Activated CD4-positive, alpha-beta T cell treated with anti-CD3 and anti-CD28 coated beads, Interleukin-2, amount 10 ng/mL, durations not matched to agents 7 days and 5 days (primary cell): ENCODE data around the gene SCD. TPM values are rescaled to one million over a fixed set of nuclear protein-coding genes. Genes with fewer than 3 reads are reported as not detected.

Experiments
- CTCF ChIA-PET: fragments of 350-600 bp; sonication (Branson Sonifier 250); formaldehyde crosslinking; loops from one replicate; lab custom pipeline; 2021; ENCODE audit warnings: antibody characterized with exemption; lab: Charles Lee
- POLR2A ChIA-PET: fragments of 350-600 bp; sonication (Branson Sonifier 250); formaldehyde crosslinking; loops from one replicate; lab custom pipeline; 2021; ENCODE audit warnings: antibody characterized with exemption; lab: Charles Lee
- DNase-seq: peaks from one replicate; pipeline ENCODE4 v3.0.0-alpha.2; 2020
- H3K27ac Mint-ChIP-seq: one replicate; pipeline ENCODE4 v1.8.0; 2021; ENCODE audit warnings: mild to moderate bottlenecking, moderate library complexity, mixed read lengths
- H3K27me3 Mint-ChIP-seq: one replicate; pipeline ENCODE4 v1.8.0; 2021; ENCODE audit warnings: mixed read lengths
- H3K36me3 Mint-ChIP-seq: one replicate; pipeline ENCODE4 v1.8.0; 2021; ENCODE audit warnings: low read depth, mixed read lengths
- H3K4me1 Mint-ChIP-seq: one replicate; pipeline ENCODE4 v1.8.0; 2021; ENCODE audit warnings: mixed read lengths
- H3K4me3 Mint-ChIP-seq: one replicate; pipeline ENCODE4 v1.8.0; 2021; ENCODE audit warnings: mild to moderate bottlenecking, moderate library complexity, mixed read lengths
- H3K9me3 Mint-ChIP-seq: one replicate; pipeline ENCODE4 v1.8.0; 2021; ENCODE audit warnings: mixed read lengths
- total RNA-seq, 2 experiments: library from RNA; stranded (reverse); gene quantifications; one replicate each; pipeline ENCODE4 v1.2.3, GENCODE V29; 2021

Gene SCD
- total RNA-seq, 2 experiments from 2014 or later = 117 to 129 TPM

DNA sequence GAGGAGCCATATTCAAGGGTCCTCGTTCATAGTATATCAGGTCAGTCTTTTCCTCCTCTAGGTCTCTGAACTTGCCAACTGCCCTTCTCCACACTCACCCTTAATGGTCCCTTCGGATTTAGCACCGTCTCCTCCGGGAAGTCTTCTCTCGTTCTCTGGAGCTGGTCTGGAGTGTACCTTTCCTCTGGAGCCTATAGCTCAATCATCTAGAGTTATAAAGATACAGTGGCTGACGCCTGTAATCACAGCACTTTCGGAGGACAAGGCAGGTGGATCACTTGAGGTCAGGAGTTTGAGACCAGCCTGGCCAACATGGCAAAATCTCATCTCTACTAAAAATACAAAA, 4.4 kb upstream of the SCD start:
- Mint-ChIP-seq H3K27me3 (no peaks in the 10 kb centered on the region), H3K9me3 (no peaks in the 10 kb centered on the region), H3K36me3 (peaks cover 1% of the 10 kb centered on the region), H3K4me1 (peaks cover 38% of the 10 kb centered on the region), H3K4me3 (no peak overlapping the region), H3K27ac (no peak overlapping the region)
- ChIA-PET POLR2A (no interaction called here), CTCF (interaction anchor here (0.6 to 1.2 kb wide), 7 partner anchors 11 to 1587 kb away, joined by 3 to 5 read pairs (median 3); partner anchors contain the start of gene HIF1AN)
- no peak for DNase-seq

DNA sequence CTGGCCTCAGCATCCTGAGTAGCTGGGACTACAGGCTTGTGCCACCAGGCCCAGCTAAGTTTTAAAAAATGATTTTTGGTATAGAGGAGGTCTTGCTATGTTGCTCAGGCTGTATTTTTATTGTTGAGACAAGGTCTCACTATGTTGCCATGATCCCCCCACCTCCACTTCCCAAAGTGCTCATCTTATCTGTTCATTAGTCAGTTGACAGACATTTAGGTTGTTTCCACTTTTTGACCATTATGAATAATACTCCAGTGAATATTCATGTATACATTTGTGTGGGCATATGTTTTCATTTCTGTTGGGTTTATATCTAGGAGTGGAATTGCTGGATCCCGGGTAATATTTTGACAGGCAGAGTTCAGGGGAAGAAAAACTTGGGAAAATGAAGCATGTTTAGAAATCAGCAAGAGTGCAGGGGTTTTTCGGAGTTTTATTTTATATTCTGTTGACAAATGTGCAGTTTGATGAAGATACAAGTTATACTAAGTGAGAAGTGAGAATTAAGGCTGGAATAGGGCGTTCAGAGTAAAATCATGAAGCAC, 2.7 kb upstream of the SCD start:
- ChIA-PET POLR2A (interaction anchor here (0.6 to 1.0 kb wide), 3 partner anchors 102 to 622 kb away, joined by 3 to 5 read pairs (median 3); no protein-coding TSS in a partner anchor), CTCF (interaction anchor here (0.6 to 2.9 kb wide), 9 partner anchors 10 to 174 kb away, joined by 3 to 12 read pairs (median 4); partner anchors contain the start of gene SEC31B)
- H3K4me1 Mint-ChIP-seq = peaks cover 48% of the 10 kb centered on the region
- H3K27ac Mint-ChIP-seq = no peak overlapping the region
- no peaks in the 10 kb centered on the region for H3K9me3 Mint-ChIP-seq
- no peak for DNase-seq
- H3K36me3 Mint-ChIP-seq = peaks cover 19% of the 10 kb centered on the region
- peak overlapping the region; percentile 33 for H3K4me3 Mint-ChIP-seq
- no peaks in the 10 kb centered on the region for H3K27me3 Mint-ChIP-seq

DNA sequence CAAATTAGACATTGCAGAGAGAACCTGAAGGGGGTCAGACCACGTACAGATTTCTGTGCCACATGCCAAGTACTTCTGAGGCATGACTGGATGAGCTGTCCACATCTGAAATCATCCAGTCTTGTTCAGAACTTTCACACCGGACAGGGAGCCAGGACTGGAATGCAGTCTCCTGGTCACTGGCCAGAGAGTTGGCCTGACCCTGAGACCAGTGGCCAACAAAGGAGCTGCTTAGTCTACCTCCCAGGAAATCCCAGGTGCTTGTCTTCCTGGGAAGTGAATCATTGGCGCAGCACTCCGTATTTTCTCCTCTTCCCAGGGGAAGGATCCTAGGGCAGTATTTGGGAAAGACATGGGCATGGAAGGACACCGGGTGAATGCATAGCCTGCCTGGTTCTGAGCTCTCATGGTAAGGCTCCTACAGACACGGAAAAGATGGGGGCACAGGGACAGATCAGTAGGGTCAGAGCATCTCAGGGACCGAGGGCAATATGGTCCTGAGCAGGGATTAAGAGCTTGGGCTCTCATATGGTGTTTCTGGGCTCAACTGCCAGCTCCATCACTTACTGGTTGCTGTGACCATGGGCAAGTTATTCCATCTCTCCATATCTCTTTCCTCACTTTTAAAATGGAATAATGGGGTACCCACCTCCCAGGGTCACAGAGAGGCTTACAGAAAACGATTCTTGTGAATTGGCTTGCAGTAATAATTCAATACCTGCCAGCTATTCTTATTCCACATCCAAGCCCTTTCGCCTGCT, 1.3 kb upstream of the SCD start:
- Mint-ChIP-seq H3K4me1 (peaks cover 58% of the 10 kb centered on the region), H3K4me3 (peak overlapping the region; percentile 97), H3K27ac (peak overlapping the region; percentile 78), H3K9me3 (no peaks in the 10 kb centered on the region), H3K36me3 (peaks cover 32% of the 10 kb centered on the region), H3K27me3 (no peaks in the 10 kb centered on the region)
- ChIA-PET POLR2A (interaction anchor here (0.9 kb wide), 1 partner anchor 25 kb away, joined by 5 read pairs; no protein-coding TSS in a partner anchor), CTCF (interaction anchor here (0.7 to 2.9 kb wide), 13 partner anchors 8 to 181 kb away, joined by 3 to 16 read pairs (median 3); partner anchors contain the start of gene SEC31B)
- DNase-seq = no peak

DNA sequence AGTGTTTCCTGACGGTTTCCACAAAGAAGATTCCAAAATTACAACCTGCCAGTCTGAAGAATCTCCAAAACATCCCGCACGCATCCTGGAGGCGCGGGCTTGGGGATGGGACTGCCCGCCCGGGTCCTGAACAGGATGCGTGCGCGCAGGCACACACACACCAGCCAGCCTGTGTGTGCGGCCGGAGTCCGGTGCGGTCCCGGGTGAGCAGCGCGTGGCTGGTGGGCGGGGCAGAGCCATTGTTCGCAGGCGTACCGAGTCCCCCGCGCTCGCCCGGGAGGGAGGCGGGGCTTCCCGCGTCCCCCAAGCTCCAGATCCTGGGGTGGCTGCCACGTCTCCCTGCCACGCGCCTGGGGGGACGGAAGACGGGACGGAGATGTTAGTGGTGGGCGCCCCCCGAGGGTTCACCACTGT, 675 bp upstream of the SCD start:
- H3K27ac Mint-ChIP-seq = peak overlapping the region; percentile 78
- ChIA-PET POLR2A (interaction anchor here (0.6 to 1.5 kb wide), 4 partner anchors 20 to 650 kb away, joined by 3 to 7 read pairs (median 4); no protein-coding TSS in a partner anchor), CTCF (interaction anchor here (0.7 to 2.9 kb wide), 13 partner anchors 10 to 190 kb away, joined by 3 to 16 read pairs (median 5); partner anchors contain the start of genes HIF1AN and SEC31B)
- peaks cover 64% of the 10 kb centered on the region for H3K4me1 Mint-ChIP-seq
- DNase-seq = peak; percentile 79
- no peaks in the 10 kb centered on the region for H3K9me3 Mint-ChIP-seq
- peak overlapping the region; percentile 97 for H3K4me3 Mint-ChIP-seq
- peaks cover 38% of the 10 kb centered on the region for H3K36me3 Mint-ChIP-seq
- H3K27me3 Mint-ChIP-seq = no peaks in the 10 kb centered on the region

DNA sequence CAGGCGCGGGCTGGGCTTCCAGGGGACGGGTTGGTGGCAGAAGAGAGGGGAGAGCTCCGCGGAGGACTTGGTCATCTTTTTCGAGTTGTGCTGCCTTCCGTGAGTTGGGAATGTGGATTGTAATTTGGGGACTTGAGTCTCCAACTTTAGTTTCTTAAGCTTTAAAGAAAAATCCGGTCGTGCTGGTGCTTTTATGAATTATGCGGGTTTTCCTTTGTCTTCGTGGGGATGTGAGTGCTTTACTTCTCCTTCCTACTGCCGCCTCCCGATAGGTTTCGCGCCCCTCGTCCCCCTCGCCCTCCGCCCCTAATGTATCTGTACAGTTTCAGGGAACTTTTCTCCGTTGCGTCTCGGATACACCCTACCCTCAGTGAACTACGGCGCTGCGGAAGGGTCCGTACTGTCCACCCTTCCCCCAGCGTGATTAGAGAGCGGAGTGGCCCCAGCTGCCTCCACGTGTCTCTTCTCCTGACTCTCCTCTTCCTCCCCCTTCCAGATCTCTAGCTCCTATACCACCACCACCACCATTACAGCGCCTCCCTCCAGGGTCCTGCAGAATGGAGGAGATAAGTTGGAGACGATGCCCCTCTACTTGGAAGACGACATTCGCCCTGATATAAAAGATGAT, 649 bp downstream of the SCD start:
- no peak for DNase-seq
- Mint-ChIP-seq H3K4me3 (peak overlapping the region; percentile 97), H3K27me3 (no peaks in the 10 kb centered on the region), H3K27ac (peak overlapping the region; percentile 83), H3K36me3 (peaks cover 50% of the 10 kb centered on the region), H3K4me1 (peaks cover 72% of the 10 kb centered on the region), H3K9me3 (no peaks in the 10 kb centered on the region)
- CTCF ChIA-PET = interaction anchor here (1.0 to 2.7 kb wide), 9 partner anchors 11 to 214 kb away, joined by 3 to 13 read pairs (median 5); partner anchors contain the start of genes HIF1AN and PKD2L1
- POLR2A ChIA-PET = interaction anchor here (1.5 kb wide), 1 partner anchor 26 kb away, joined by 7 read pairs; no protein-coding TSS in a partner anchor

DNA sequence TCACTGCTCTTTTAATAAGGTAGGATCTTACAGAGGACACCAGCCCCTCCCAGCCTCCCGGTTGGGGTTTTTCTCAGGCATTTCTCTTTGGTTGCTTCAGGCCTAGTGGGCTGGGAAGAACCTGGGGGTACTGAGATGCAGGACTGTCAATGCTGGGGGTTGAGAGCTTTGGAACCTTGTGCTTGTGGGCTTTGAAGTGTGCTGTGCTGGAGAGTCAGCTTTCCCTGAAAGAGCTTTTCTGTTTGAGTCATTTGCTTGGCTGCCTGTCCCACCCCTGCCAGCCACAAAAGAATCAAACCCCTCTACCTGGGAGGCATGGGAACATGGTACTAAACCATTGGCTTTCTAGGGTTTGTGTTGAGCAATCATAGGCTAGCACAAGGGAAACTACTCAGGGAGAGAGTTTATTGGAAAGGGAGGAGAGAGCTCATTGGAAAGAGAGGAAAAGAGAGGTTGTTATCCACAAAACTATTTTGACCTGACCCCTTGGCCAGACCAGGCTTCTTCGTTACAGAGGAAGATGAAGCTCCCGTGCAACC, 1.4 kb downstream of the SCD start:
- POLR2A ChIA-PET = no interaction called here

DNA sequence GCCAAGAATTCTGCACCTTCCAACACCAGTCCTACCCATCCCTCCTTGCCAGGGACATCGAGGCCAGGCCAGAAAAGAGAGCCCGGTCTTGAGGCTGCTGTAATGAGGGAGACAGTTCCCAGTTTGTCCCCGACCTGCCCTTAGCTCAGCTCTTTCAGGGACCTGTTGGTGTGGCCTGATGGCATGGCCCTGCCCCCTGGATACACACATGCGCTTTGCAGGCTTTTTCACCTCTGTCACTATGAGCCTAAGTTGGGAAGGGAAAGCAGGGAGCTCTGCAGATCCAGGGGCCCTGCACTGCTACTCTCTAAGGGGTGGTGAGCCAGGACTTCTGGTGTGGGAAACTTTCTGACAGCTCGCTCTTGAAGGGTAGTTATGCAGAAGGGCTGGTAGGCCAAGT, 2.1 kb downstream of the SCD start:
- Mint-ChIP-seq H3K4me3 (peak overlapping the region; percentile 97), H3K27ac (peak overlapping the region; percentile 65), H3K9me3 (no peaks in the 10 kb centered on the region), H3K27me3 (no peaks in the 10 kb centered on the region), H3K4me1 (peaks cover 79% of the 10 kb centered on the region), H3K36me3 (peaks cover 63% of the 10 kb centered on the region)
- ChIA-PET CTCF (interaction anchor here (0.8 to 2.1 kb wide), 11 partner anchors 8 to 187 kb away, joined by 3 to 7 read pairs (median 4); partner anchors contain the start of gene HIF1AN), POLR2A (interaction anchor here (1.2 kb wide), 1 partner anchor 22 kb away, joined by 5 read pairs; no protein-coding TSS in a partner anchor)
- DNase-seq = no peak

More for the DNA sequence above, 1.4 kb downstream of the SCD start:
- peak overlapping the region; percentile 83 for H3K27ac Mint-ChIP-seq
- no peaks in the 10 kb centered on the region for H3K27me3 Mint-ChIP-seq
- no peaks in the 10 kb centered on the region for H3K9me3 Mint-ChIP-seq
- H3K4me3 Mint-ChIP-seq = peak overlapping the region; percentile 97
- peaks cover 75% of the 10 kb centered on the region for H3K4me1 Mint-ChIP-seq
- peaks cover 57% of the 10 kb centered on the region for H3K36me3 Mint-ChIP-seq
- DNase-seq = no peak
- CTCF ChIA-PET = interaction anchor here (0.8 to 1.7 kb wide), 9 partner anchors 9 to 160 kb away, joined by 3 to 9 read pairs (median 4); no protein-coding TSS in a partner anchor

DNA sequence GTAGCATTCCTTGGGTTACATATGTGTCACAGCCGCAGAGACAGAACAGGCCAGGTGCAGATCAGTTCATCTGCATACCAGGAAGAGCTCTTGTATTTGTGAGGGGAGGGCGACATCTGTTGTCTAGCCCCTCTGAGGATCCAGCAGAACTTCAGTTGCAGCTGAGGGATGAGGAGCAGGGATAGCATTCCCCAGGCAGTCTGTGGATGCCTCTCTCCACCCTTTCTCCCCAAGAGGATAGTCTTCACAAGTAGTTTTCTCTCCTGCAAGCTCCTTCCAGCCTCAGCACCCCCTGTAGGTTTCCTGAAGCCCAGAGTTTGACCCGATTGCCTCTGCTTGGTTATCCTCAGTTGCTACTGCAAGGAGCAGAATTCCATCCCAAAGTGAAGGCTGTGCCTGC, 2.6 kb downstream of the SCD start:
- ChIA-PET CTCF (interaction anchor here (0.7 to 2.1 kb wide), 11 partner anchors 9 to 186 kb away, joined by 3 to 7 read pairs (median 4); partner anchors contain the start of gene HIF1AN), POLR2A (interaction anchor here (1.2 kb wide), 1 partner anchor 21 kb away, joined by 5 read pairs; no protein-coding TSS in a partner anchor)
- no peak for DNase-seq
- Mint-ChIP-seq H3K4me3 (peak overlapping the region; percentile 97), H3K9me3 (no peaks in the 10 kb centered on the region), H3K4me1 (peaks cover 79% of the 10 kb centered on the region), H3K27ac (peak overlapping the region; percentile 65), H3K36me3 (peaks cover 69% of the 10 kb centered on the region), H3K27me3 (no peaks in the 10 kb centered on the region)

DNA sequence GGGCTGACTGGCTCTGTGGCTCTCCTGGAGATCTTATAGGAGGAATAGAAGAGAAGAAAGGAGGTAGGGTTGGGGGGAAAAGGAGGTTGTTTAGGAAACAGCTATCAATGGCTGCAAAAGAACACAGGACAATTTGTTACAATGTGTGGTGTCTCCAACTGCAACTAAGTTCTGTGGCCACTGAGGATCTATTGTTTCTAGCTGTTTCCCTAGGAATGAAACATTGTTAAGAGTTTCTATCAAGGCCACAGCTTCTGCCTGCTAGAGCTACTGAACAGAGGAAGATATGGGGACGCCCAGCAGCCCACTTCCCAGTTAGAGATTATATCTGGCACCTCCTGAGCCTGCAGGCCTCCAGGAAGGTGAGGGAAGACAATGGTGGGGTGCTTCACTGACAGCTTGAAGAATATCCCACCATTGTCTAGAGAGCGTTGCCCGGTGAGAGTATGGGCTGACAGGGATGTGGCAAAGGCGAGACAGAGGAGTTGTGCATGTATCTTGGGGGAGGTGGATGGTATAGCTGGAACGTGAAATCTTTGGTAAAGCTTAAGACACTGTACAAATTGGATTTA, 4.0 kb downstream of the SCD start:
- no peak for DNase-seq
- Mint-ChIP-seq H3K4me1 (peaks cover 80% of the 10 kb centered on the region), H3K9me3 (no peaks in the 10 kb centered on the region), H3K27me3 (no peaks in the 10 kb centered on the region), H3K27ac (no peak overlapping the region), H3K4me3 (peak overlapping the region; percentile 42), H3K36me3 (peaks cover 82% of the 10 kb centered on the region)
- ChIA-PET POLR2A (interaction anchor here (0.8 kb wide), 1 partner anchor 14 kb away, joined by 4 read pairs; no protein-coding TSS in a partner anchor), CTCF (interaction anchor here (0.8 to 2.1 kb wide), 5 partner anchors 12 to 163 kb away, joined by 3 to 4 read pairs (median 3); no protein-coding TSS in a partner anchor)

DNA sequence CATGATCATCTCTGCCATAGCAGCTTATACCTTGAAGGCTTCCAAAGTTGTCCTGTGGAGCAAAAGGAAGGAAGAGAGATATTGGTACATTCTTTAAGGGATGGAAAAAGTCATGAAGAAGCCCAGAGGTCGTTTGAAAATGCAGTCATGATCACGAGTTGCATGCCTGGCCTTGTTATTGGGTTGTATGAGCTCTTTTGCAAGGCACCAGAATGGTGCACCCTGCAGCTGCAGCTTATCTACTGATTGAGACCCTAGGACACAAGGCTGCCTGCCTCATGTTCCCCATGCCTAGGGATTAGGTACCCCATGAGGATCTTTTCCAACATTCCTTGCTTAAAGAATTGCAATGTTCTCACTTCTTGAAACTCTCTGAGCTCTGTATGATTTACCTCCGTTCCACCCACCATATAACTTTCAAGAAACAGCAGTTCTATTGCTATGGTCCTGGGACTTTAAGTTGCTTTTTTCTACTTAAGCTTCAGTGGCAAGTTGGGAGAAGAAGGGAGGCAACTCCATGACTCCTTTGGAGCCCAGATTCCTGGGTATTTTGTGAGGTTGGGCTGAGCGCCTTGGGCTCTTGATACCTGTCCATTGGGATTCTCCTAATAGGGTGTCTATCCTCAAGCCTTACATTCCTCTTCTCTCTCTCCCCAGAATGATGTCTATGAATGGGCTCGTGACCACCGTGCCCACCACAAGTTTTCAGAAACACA, 6.9 kb downstream of the SCD start:
- Mint-ChIP-seq H3K4me1 (peaks cover 78% of the 10 kb centered on the region), H3K4me3 (no peak overlapping the region), H3K27me3 (no peaks in the 10 kb centered on the region), H3K36me3 (peaks cover 85% of the 10 kb centered on the region), H3K9me3 (no peaks in the 10 kb centered on the region), H3K27ac (no peak overlapping the region)
- ChIA-PET CTCF (interaction anchor here (0.8 to 1.4 kb wide), 3 partner anchors 9 to 128 kb away, joined by 3 to 7 read pairs (median 3); no protein-coding TSS in a partner anchor), POLR2A (interaction anchor here (0.6 kb wide), 1 partner anchor 19 kb away, joined by 3 read pairs; no protein-coding TSS in a partner anchor)
- no peak for DNase-seq

DNA sequence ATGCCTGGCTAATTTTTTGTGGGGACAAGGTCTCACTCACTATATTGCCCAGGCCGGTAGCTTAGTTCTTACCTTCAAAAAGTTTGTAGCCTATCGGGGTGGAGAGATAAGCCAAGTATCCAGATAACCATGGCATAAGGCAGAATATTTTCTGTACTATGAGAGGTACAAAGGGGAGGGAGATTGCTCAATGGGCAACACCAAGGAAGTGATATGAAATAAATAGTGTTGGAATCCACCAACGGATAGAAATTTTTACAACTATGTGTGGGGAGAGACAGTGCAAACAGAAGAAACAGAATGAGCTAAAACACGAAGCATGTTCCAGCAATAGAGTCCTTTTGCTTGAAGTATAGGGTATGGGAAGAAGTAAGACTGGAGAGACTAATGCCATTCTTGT, 8.1 kb downstream of the SCD start:
- Mint-ChIP-seq H3K4me3 (no peak overlapping the region), H3K4me1 (peaks cover 77% of the 10 kb centered on the region), H3K9me3 (no peaks in the 10 kb centered on the region), H3K36me3 (peaks cover 86% of the 10 kb centered on the region), H3K27ac (no peak overlapping the region), H3K27me3 (no peaks in the 10 kb centered on the region)
- ChIA-PET POLR2A (no interaction called here), CTCF (no interaction called here)
- no peak for DNase-seq
